Type B pancreatic cell (in vitro differentiated cells): ENCODE data around the gene GPNMB. TPM values are rescaled to one million over a fixed set of nuclear protein-coding genes. Genes with fewer than 3 reads are reported as not detected.

Experiments used
- DNase-seq: peaks from one replicate; pipeline ENCODE4 v3.0.0; 2021; ENCODE audit warnings: mixed read lengths; ENCODE audit not compliant: unreplicated experiment; ENCODE audit errors: extremely low spot score
- H3K27ac Mint-ChIP-seq: 2 replicates; pipeline ENCODE4 v1.8.0; 2021; ENCODE audit warnings: mild to moderate bottlenecking, mixed read lengths
- H3K27me3 Mint-ChIP-seq: 2 replicates; pipeline ENCODE4 v1.8.0; 2021; ENCODE audit warnings: mixed read lengths
- H3K36me3 Mint-ChIP-seq: 2 replicates; pipeline ENCODE4 v1.8.0; 2021; ENCODE audit warnings: mixed read lengths
- H3K4me1 Mint-ChIP-seq: one replicate; pipeline ENCODE4 v1.8.0; 2021; ENCODE audit warnings: mixed read lengths; ENCODE audit not compliant: unreplicated experiment
- H3K4me3 Mint-ChIP-seq: 2 replicates; pipeline ENCODE4 v1.8.0; 2021; ENCODE audit warnings: mild to moderate bottlenecking, mixed read lengths
- H3K9me3 Mint-ChIP-seq: 2 replicates; pipeline ENCODE4 v1.8.0; 2021; ENCODE audit warnings: mixed read lengths
- CTCF ChIP-seq: fragments of 200-600 bp; sonication (generic); conservative IDR thresholded peaks from 2 replicates; pipeline ENCODE4 v1.5.0; 2021; ENCODE audit warnings: antibody characterized with exemption, mild to moderate bottlenecking
- total RNA-seq: library from RNA; stranded (reverse); gene quantifications from 2 replicates; pipeline ENCODE4 v1.2.1, GENCODE V29; 2021; ENCODE audit warnings: low replicate concordance

The GPNMB gene
- total RNA-seq, 1 donor from 2014 or later: 13.3 TPM

DNA sequence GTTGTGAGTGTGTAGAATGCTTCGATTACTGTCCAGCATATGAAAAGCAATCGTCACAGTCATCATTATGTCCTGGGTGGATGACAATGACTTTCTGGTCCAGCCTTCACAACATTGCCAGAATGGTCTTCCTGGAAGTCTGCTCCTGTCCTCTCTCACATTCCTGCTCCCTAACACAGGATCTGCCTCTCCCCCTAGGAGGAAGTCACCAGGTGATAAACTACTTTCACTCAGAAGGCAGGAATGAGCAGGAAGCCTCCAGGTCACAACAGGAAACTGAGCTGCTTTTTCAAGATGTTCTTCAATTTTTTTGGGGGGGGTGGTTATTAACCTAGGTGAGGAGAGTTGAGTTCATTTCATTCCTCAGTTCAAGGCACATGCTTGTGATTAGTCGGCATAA, 13.6 kb upstream of the GPNMB start:
- Mint-ChIP-seq H3K36me3 (no peaks in the 10 kb centered on the region), H3K27ac (no peak overlapping the region), H3K4me1 (peaks cover 8% of the 10 kb centered on the region), H3K4me3 (no peak overlapping the region), H3K9me3 (no peaks in the 10 kb centered on the region), H3K27me3 (no peaks in the 10 kb centered on the region)
- no peak for DNase-seq
- TF ChIP-seq CTCF: no peak

DNA sequence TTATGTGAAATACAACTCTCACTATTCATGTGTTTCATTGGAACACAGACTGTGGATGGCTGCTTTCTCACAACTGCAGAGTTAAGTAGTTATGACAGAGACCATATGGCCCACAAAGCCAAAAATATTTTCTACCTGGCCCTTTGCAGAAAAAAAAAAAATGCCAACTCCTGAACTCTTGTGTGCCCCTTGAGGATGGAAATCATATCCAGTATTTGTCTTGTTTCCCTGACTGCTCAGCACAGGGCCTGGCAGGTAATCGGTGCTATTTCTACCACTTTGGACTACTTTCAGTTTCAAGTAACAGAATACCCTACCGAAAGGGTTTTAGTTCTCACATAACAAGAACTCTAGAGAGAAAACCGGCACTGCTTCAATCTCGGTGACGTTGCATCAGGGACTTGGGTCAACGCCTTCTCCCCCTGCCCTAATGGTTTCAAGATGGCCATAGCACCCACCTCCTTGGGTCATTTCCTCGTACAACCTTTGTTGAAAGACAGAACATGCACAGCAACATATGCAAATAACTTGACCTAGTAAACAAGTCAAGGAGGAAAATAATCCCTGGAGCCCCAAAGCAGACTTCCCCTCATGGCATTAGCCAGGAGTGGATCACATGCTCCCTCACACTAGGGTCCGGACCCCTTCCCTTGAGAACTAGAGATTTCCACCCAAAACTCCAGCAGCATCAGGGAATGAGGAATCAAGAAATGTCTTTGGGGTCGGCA, 11.8 kb upstream of the GPNMB start:
- no peak for TF ChIP-seq CTCF
- Mint-ChIP-seq H3K36me3 (no peaks in the 10 kb centered on the region), H3K27ac (no peak overlapping the region), H3K27me3 (no peaks in the 10 kb centered on the region), H3K9me3 (no peaks in the 10 kb centered on the region), H3K4me1 (peaks cover 8% of the 10 kb centered on the region), H3K4me3 (no peak overlapping the region)
- no peak for DNase-seq

DNA sequence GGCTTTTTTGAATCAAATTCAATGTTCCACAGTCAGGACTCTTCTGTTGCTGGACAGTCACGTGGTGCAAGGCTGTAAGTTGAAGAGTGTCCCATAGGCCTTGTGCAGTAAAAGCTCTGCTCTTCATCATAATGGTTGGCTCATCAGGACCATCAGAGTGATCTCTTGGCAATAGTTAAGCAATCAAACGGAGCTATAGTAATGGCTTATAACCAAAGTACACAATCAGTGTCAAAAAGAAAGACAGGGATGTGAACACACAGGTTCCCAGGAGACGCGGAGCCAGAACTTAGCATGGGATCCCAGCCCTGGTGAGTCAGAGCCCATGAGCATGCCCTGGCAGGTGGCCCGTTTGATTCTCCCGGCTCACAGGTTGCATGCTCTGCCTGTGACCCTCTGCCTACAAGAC, 10.8 kb upstream of the GPNMB start:
- Mint-ChIP-seq H3K27ac (no peak overlapping the region), H3K4me3 (no peak overlapping the region), H3K36me3 (no peaks in the 10 kb centered on the region), H3K9me3 (no peaks in the 10 kb centered on the region), H3K27me3 (no peaks in the 10 kb centered on the region), H3K4me1 (peaks cover 8% of the 10 kb centered on the region)
- no peak for TF ChIP-seq CTCF
- no peak for DNase-seq

DNA sequence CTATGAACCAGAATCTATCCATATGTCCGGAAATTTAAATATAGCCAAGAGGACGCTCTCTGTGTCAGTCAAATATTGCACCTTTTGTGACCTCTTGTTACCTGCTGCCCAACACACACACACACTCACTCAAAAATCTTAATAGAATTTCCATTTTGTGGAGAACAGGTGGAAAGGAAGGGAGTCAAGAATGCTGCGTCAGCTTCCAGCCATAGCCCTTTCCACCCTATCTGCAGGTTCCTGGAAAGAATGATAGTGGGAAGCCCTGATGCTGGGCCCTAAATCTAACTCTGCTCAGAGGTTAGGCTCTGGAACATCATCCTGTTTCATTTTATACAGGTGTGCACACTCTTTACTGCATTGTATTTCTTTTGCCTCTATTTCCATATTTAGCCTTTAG, 9.6 kb upstream of the GPNMB start:
- Mint-ChIP-seq H3K27me3 (no peaks in the 10 kb centered on the region), H3K9me3 (no peaks in the 10 kb centered on the region), H3K4me1 (peaks cover 8% of the 10 kb centered on the region), H3K27ac (no peak overlapping the region), H3K4me3 (no peak overlapping the region), H3K36me3 (no peaks in the 10 kb centered on the region)
- TF ChIP-seq CTCF: no peak
- DNase-seq: no peak

- Mint-ChIP-seq H3K27me3 (no peaks in the 10 kb centered on the region), H3K9me3 (no peaks in the 10 kb centered on the region), H3K36me3 (no peaks in the 10 kb centered on the region), H3K4me1 (peaks cover 8% of the 10 kb centered on the region), H3K27ac (no peak overlapping the region), H3K4me3 (no peak overlapping the region)
- no peak for DNase-seq
- no peak for TF ChIP-seq CTCF
Measured at GRCh38 chr7:23238983-23239652, 7.5 kb upstream of the GPNMB start.
